Measurements from ENCODE around the gene ZC3H7B. TPM values are rescaled to one million over a fixed set of nuclear protein-coding genes. Genes with fewer than 3 reads are reported as not detected.

The ZC3H7B gene
- total RNA-seq, 1 donor from 2014 or later, result 66.7 TPM

GRCh38 chr22:41356430-41357028 lies 55.2 kb downstream of the ZC3H7B start:
- H3K9me3 Mint-ChIP-seq (ENCODE audit: unreplicated experiment), result no peaks in the 10 kb centered on the region
- H3K4me3 Mint-ChIP-seq (ENCODE audit: unreplicated experiment), result no peak overlapping the region
- DNase-seq (ENCODE audit: low read depth) (no peak), FAIRE-seq (no peak)
- Histone ChIP-seq H3K4me1 (ENCODE audit: insufficient read depth, low read length) (peaks cover 3% of the 10 kb centered on the region), H3K27me3 (ENCODE audit: insufficient read depth, low read length) (no peaks in the 10 kb centered on the region), H3K9ac (ENCODE audit: low read length) (no peak overlapping the region), H3K4me2 (ENCODE audit: low read length) (no peak overlapping the region), H3K27ac (ENCODE audit: low read depth, low read length) (no peak overlapping the region), H2AFZ (ENCODE audit: low read depth, low read length) (no peak overlapping the region), H3K9me3 (ENCODE audit: insufficient read depth, low read depth, low read length) (peaks cover 1% of the 10 kb centered on the region), H3K36me3 (ENCODE audit: insufficient read depth, low read length) (peaks cover 10% of the 10 kb centered on the region), H4K20me1 (ENCODE audit: insufficient read depth, low read length) (peaks cover 3% of the 10 kb centered on the region), H3K79me2 (ENCODE audit: insufficient read depth, low read length) (no peaks in the 10 kb centered on the region), H3K4me3 (ENCODE audit: insufficient read depth, low read depth, low read length) (no peak overlapping the region)
- peaks cover 8% of the 10 kb centered on the region for H3K36me3 Mint-ChIP-seq (ENCODE audit: low read depth, unreplicated experiment)
- H3K4me1 Mint-ChIP-seq (ENCODE audit: low read depth, unreplicated experiment), result peaks cover 16% of the 10 kb centered on the region
- no peak overlapping the region for H3K27ac Mint-ChIP-seq (ENCODE audit: unreplicated experiment)
- TF ChIP-seq, protein P1, sequence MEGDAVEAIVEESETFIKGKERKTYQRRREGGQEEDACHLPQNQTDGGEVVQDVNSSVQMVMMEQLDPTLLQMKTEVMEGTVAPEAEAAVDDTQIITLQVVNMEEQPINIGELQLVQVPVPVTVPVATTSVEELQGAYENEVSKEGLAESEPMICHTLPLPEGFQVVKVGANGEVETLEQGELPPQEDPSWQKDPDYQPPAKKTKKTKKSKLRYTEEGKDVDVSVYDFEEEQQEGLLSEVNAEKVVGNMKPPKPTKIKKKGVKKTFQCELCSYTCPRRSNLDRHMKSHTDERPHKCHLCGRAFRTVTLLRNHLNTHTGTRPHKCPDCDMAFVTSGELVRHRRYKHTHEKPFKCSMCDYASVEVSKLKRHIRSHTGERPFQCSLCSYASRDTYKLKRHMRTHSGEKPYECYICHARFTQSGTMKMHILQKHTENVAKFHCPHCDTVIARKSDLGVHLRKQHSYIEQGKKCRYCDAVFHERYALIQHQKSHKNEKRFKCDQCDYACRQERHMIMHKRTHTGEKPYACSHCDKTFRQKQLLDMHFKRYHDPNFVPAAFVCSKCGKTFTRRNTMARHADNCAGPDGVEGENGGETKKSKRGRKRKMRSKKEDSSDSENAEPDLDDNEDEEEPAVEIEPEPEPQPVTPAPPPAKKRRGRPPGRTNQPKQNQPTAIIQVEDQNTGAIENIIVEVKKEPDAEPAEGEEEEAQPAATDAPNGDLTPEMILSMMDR (IDR thresholded peaks at IDR 0.05; ENCODE audit: insufficient read depth, low read depth, low read length), result no peak
- no peak for TF ChIP-seq EZH2 (IDR thresholded peaks at IDR 0.05; ENCODE audit: insufficient read depth, low read length)
- H3K27me3 Mint-ChIP-seq (ENCODE audit: low read depth, unreplicated experiment), result no peaks in the 10 kb centered on the region

- no peak overlapping the region for H3K27ac Mint-ChIP-seq (ENCODE audit: unreplicated experiment)
- H3K36me3 Mint-ChIP-seq (ENCODE audit: low read depth, unreplicated experiment), result peaks cover 6% of the 10 kb centered on the region
These were observed 55.9 kb downstream of the ZC3H7B start for GRCh38 chr22:41357191-41357590.

DNA sequence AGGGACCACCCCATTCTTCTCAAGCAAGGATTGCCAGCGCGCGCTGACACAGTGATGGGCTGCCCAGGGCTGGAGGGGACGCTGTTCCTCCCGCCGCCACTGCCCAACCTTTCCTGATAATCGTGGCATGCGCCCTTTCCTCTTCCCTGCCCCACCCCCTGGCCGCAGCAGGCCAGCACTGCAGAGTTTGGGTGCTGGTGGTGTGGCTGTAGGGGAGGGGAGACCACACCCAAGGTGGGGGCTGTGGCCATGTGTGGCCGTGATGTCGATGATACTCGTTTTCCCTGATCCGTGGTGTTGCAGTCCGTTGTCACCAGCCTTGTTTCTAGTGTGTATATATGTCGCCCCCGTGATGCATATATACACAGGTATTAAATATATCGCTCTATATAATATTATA lies 57.6 kb downstream of the ZC3H7B start:
- Histone ChIP-seq H3K4me1 (ENCODE audit: insufficient read depth, low read length) (no peaks in the 10 kb centered on the region), H2AFZ (ENCODE audit: low read depth, low read length) (no peak overlapping the region), H3K4me2 (ENCODE audit: low read length) (no peak overlapping the region), H3K9me3 (ENCODE audit: insufficient read depth, low read depth, low read length) (peaks cover 3% of the 10 kb centered on the region), H3K9ac (ENCODE audit: low read length) (no peak overlapping the region), H4K20me1 (ENCODE audit: insufficient read depth, low read length) (peaks cover 3% of the 10 kb centered on the region), H3K27me3 (ENCODE audit: insufficient read depth, low read length) (no peaks in the 10 kb centered on the region), H3K4me3 (ENCODE audit: insufficient read depth, low read depth, low read length) (no peak overlapping the region), H3K79me2 (ENCODE audit: insufficient read depth, low read length) (no peaks in the 10 kb centered on the region), H3K27ac (ENCODE audit: low read depth, low read length) (no peak overlapping the region), H3K36me3 (ENCODE audit: insufficient read depth, low read length) (peaks cover 5% of the 10 kb centered on the region)
- Mint-ChIP-seq H3K4me1 (ENCODE audit: low read depth, unreplicated experiment) (peaks cover 9% of the 10 kb centered on the region), H3K27me3 (ENCODE audit: low read depth, unreplicated experiment) (no peaks in the 10 kb centered on the region), H3K9me3 (ENCODE audit: unreplicated experiment) (no peaks in the 10 kb centered on the region), H3K4me3 (ENCODE audit: unreplicated experiment) (no peak overlapping the region), H3K27ac (ENCODE audit: unreplicated experiment) (no peak overlapping the region), H3K36me3 (ENCODE audit: low read depth, unreplicated experiment) (peaks cover 7% of the 10 kb centered on the region)
- TF ChIP-seq, protein P1 (IDR thresholded peaks at IDR 0.05; ENCODE audit: insufficient read depth, low read depth, low read length), result no peak
- no peak for TF ChIP-seq EZH2 (IDR thresholded peaks at IDR 0.05; ENCODE audit: insufficient read depth, low read length)
- DNase-seq (ENCODE audit: low read depth) (no peak), FAIRE-seq (no peak)

More at GRCh38 chr22:41357191-41357590, 55.9 kb downstream of the ZC3H7B start:
- Histone ChIP-seq H4K20me1 (ENCODE audit: insufficient read depth, low read length) (peaks cover 3% of the 10 kb centered on the region), H2AFZ (ENCODE audit: low read depth, low read length) (no peak overlapping the region), H3K9ac (ENCODE audit: low read length) (no peak overlapping the region), H3K79me2 (ENCODE audit: insufficient read depth, low read length) (no peaks in the 10 kb centered on the region), H3K9me3 (ENCODE audit: insufficient read depth, low read depth, low read length) (peaks cover 3% of the 10 kb centered on the region), H3K4me1 (ENCODE audit: insufficient read depth, low read length) (no peaks in the 10 kb centered on the region), H3K4me3 (ENCODE audit: insufficient read depth, low read depth, low read length) (no peak overlapping the region), H3K27me3 (ENCODE audit: insufficient read depth, low read length) (no peaks in the 10 kb centered on the region), H3K36me3 (ENCODE audit: insufficient read depth, low read length) (peaks cover 8% of the 10 kb centered on the region), H3K4me2 (ENCODE audit: low read length) (no peak overlapping the region), H3K27ac (ENCODE audit: low read depth, low read length) (no peak overlapping the region)
- Mint-ChIP-seq H3K9me3 (ENCODE audit: unreplicated experiment) (no peaks in the 10 kb centered on the region), H3K4me1 (ENCODE audit: low read depth, unreplicated experiment) (peaks cover 11% of the 10 kb centered on the region), H3K27me3 (ENCODE audit: low read depth, unreplicated experiment) (no peaks in the 10 kb centered on the region), H3K4me3 (ENCODE audit: unreplicated experiment) (no peak overlapping the region)
- FAIRE-seq, result no peak
- no peak for DNase-seq (ENCODE audit: low read depth)
- TF ChIP-seq EZH2 (IDR thresholded peaks at IDR 0.05; ENCODE audit: insufficient read depth, low read length), result no peak
- TF ChIP-seq, protein P1 (IDR thresholded peaks at IDR 0.05; ENCODE audit: insufficient read depth, low read depth, low read length), result no peak
